GM23338 (cell line): ENCODE results near the gene GPR63.

Source experiments
- CTCF ChIP-seq, 2 experiments: fragments of 200-600 bp in 1 of 2; sonication (generic) in 1 of 2; conservative IDR thresholded peaks; 2 replicates each; pipeline versions ENCODE4 v1.5.1 to v1.6.1; 2016 to 2017; ENCODE audit warnings: antibody characterized with exemption in 2 of 2, low read depth in 2 of 2, mild to moderate bottlenecking in 2 of 2, moderate library complexity in 1 of 2
- EZH2 ChIP-seq: fragments of 200-600 bp; sonication (generic); IDR thresholded peaks from one replicate; pipeline ENCODE4 v1.8.0; 2017; ENCODE audit warnings: antibody characterized with exemption, mild to moderate bottlenecking, low read depth; ENCODE audit not compliant: unreplicated experiment
- EZH2phosphoT487 ChIP-seq: fragments of 200-600 bp; sonication (generic); IDR thresholded peaks from one replicate; pipeline ENCODE4 v1.8.1; 2018; ENCODE audit warnings: antibody characterized with exemption; ENCODE audit not compliant: unreplicated experiment

- TF ChIP-seq CTCF (conservative IDR thresholded peaks at IDR 0.05; ENCODE audit: low read depth in 2 of 2) = no peak
- no peak for TF ChIP-seq EZH2
- TF ChIP-seq EZH2phosphoT487 = no peak
These were observed 52.6 kb downstream of the GPR63 start for GRCh38 chr6:96784650-96785049.
